Globus pallidus (tissue), 1 donor: ENCODE data around the gene ABCC5.

ENCODE experiments used
- DNase-seq: peaks from one replicate; pipeline ENCODE4 v3.0.0-alpha.2; 2015; ENCODE audit warnings: low spot score

Gene ABCC5

GRCh38 chr3:183975981-183976662 is 41.6 kb downstream of the ABCC5 start:
- no peak for DNase-seq

GRCh38 chr3:183968666-183969245 is 48.9 kb downstream of the ABCC5 start:
- no peak for DNase-seq

GRCh38 chr3:183967693-183968092 is 50.0 kb downstream of the ABCC5 start:
- DNase-seq, result no peak

- no peak for DNase-seq
Measured at GRCh38 chr3:183966361-183966791, 51.3 kb downstream of the ABCC5 start.

GRCh38 chr3:183962807-183963206 is 54.9 kb downstream of the ABCC5 start:
- DNase-seq, result no peak

GRCh38 chr3:183959214-183959613 is 58.5 kb downstream of the ABCC5 start:
- DNase-seq, result no peak

- DNase-seq, result no peak
Measured at GRCh38 chr3:183958775-183959174, 58.9 kb downstream of the ABCC5 start.

- no peak for DNase-seq
Measured at GRCh38 chr3:183958226-183958625, 59.5 kb downstream of the ABCC5 start.

- no peak for DNase-seq
Measured at GRCh38 chr3:183954875-183955274, 62.8 kb downstream of the ABCC5 start.

- no peak for DNase-seq
Measured at GRCh38 chr3:183953471-183954070, 64.1 kb downstream of the ABCC5 start.

GRCh38 chr3:183951459-183951858 is 66.2 kb downstream of the ABCC5 start:
- no peak for DNase-seq

- DNase-seq, result no peak
Measured at GRCh38 chr3:183949690-183950089, 68.0 kb downstream of the ABCC5 start.

- DNase-seq, result no peak
Measured at GRCh38 chr3:183946037-183946436, 71.6 kb downstream of the ABCC5 start.

- DNase-seq, result no peak
Measured at GRCh38 chr3:183944775-183945174, 72.9 kb downstream of the ABCC5 start.

- no peak for DNase-seq
Measured at GRCh38 chr3:183943739-183944138, 73.9 kb downstream of the ABCC5 start.

- DNase-seq, result no peak
Measured at GRCh38 chr3:183941216-183941615, 76.5 kb downstream of the ABCC5 start.

- no peak for DNase-seq
Measured at GRCh38 chr3:183937601-183938286, 79.9 kb downstream of the ABCC5 start.

GRCh38 chr3:183933160-183933559 is 84.5 kb downstream of the ABCC5 start:
- DNase-seq, result no peak

- DNase-seq, result no peak
Measured at GRCh38 chr3:183931881-183932280, 85.8 kb downstream of the ABCC5 start.

GRCh38 chr3:183930086-183930485 is 87.6 kb downstream of the ABCC5 start:
- DNase-seq, result no peak

GRCh38 chr3:183927059-183927458 is 90.6 kb downstream of the ABCC5 start:
- DNase-seq, result no peak

GRCh38 chr3:183924956-183925355 is 92.7 kb downstream of the ABCC5 start:
- DNase-seq, result no peak

GRCh38 chr3:183924543-183924942 is 93.1 kb downstream of the ABCC5 start:
- no peak for DNase-seq
